HepG2 (cell line): ENCODE results near the gene DOC2A. TPM values are rescaled to one million over a fixed set of nuclear protein-coding genes. Genes with fewer than 3 reads are reported as not detected.
A peak's percentile ranks its signal among the peaks of the same experiment; 100 is the strongest.

Source experiments
- ATF4 ChIP-seq, 2 experiments: fragments of 450-650 bp in 1 of 2; sonication (generic) in 1 of 2; formaldehyde crosslinking; IDR thresholded peaks; 2 replicates each; pipeline versions ENCODE4 v1.5.0 to v1.8.0; 2020 to 2022; ENCODE audit warnings: mild to moderate bottlenecking in 1 of 2, missing genetic modification reagents in 1 of 2
- CBX2 ChIP-seq, 2 experiments: fragments of 200-600 bp in 1 of 2; sonication (generic); formaldehyde crosslinking in 1 of 2; IDR thresholded peaks; 2 replicates each; pipeline versions ENCODE4 v1.7.0 to v1.8.1; 2018 to 2022; ENCODE audit warnings: low read depth in 2 of 2, low read length in 1 of 2, mild to moderate bottlenecking in 1 of 2, missing genetic modification reagents in 1 of 2
- FOXO1 ChIP-seq: sonication (generic); formaldehyde crosslinking; IDR thresholded peaks from 2 replicates; pipeline ENCODE4 v1.4.0; 2020; ENCODE audit warnings: missing genetic modification reagents
- HBP1 ChIP-seq: IDR thresholded peaks from 2 replicates; pipeline ENCODE4 v1.6.1; 2016; ENCODE audit warnings: low read depth, control low read depth
- HINFP ChIP-seq: sonication (generic); formaldehyde crosslinking; IDR thresholded peaks from 2 replicates; pipeline ENCODE4 v1.4.0; 2020; ENCODE audit warnings: low read depth, mild to moderate bottlenecking, missing genetic modification reagents
- HOMEZ ChIP-seq: IDR thresholded peaks from 2 replicates; pipeline ENCODE4 v1.6.1; 2016; ENCODE audit warnings: low read depth
- RFXAP ChIP-seq: sonication (generic); formaldehyde crosslinking; IDR thresholded peaks from 2 replicates; pipeline ENCODE4 v1.4.0; 2020; ENCODE audit warnings: missing genetic modification reagents, borderline replicate concordance
- SCMH1 ChIP-seq: sonication (generic); formaldehyde crosslinking; IDR thresholded peaks from 2 replicates; pipeline ENCODE4 v1.9.0; 2021; ENCODE audit warnings: missing genetic modification reagents, mild to moderate bottlenecking, borderline replicate concordance
- SIX1 ChIP-seq: sonication (generic); formaldehyde crosslinking; IDR thresholded peaks from 2 replicates; pipeline ENCODE4 v1.4.0; 2020; ENCODE audit warnings: missing genetic modification reagents, borderline replicate concordance
- SUZ12 ChIP-seq: fragments of 150-350 bp; IDR thresholded peaks from 2 replicates; pipeline ENCODE4 v1.6.1; 2014; ENCODE audit warnings: low read depth, low read length
- ZNF18 ChIP-seq: sonication (generic); formaldehyde crosslinking; IDR thresholded peaks from 2 replicates; pipeline ENCODE4 v1.8.0; 2022; ENCODE audit warnings: mild to moderate bottlenecking, missing genetic modification reagents; ENCODE audit not compliant: insufficient replicate concordance
- ZNF34 ChIP-seq: sonication (generic); formaldehyde crosslinking; IDR thresholded peaks from 2 replicates; pipeline ENCODE4 v1.4.0; 2020; ENCODE audit warnings: mild to moderate bottlenecking, missing genetic modification reagents, borderline replicate concordance
- ZNF460 ChIP-seq: sonication (generic); formaldehyde crosslinking; IDR thresholded peaks from 2 replicates; pipeline ENCODE4 v1.5.1; 2020; ENCODE audit warnings: missing genetic modification reagents, mild to moderate bottlenecking, borderline replicate concordance
- ZNF484 ChIP-seq: sonication (generic); formaldehyde crosslinking; IDR thresholded peaks from 2 replicates; pipeline ENCODE4 v1.5.1; 2020; ENCODE audit warnings: mild to moderate bottlenecking, low read depth, missing genetic modification reagents, borderline replicate concordance
- ZNF576 ChIP-seq: sonication (generic); formaldehyde crosslinking; IDR thresholded peaks from 2 replicates; pipeline ENCODE4 v1.4.0; 2020; ENCODE audit warnings: mild to moderate bottlenecking, missing genetic modification reagents
- ZNF597 ChIP-seq: sonication (generic); formaldehyde crosslinking; IDR thresholded peaks from 2 replicates; pipeline ENCODE4 v1.5.0; 2020; ENCODE audit warnings: missing genetic modification reagents
- ZNF83 ChIP-seq: sonication (generic); formaldehyde crosslinking; IDR thresholded peaks from 2 replicates; pipeline ENCODE4 v1.4.0; 2020; ENCODE audit warnings: missing genetic modification reagents, mild to moderate bottlenecking, borderline replicate concordance
- polyA plus RNA-seq, 8 experiments: library from polyadenylated mRNA; depleted of rRNA in 3 of 8; stranded (reverse) in 7 of 8; unstranded in 1 of 8; fragments of >200 nt; fragmentation: Illumina TruSeq in 4 of 8; extraction: Trizol in 4 of 8; gene quantifications; 2 replicates each; pipeline versions ENCODE4 v1.2.1 to v1.2.3, GENCODE V29; 2011 to 2016; ENCODE audit warnings: low read depth in 4 of 8, missing spikeins in 1 of 8, mixed read lengths in 1 of 8; ENCODE audit not compliant: insufficient read depth in 1 of 8
- total RNA-seq, 5 experiments: library from RNA; depleted of rRNA; stranded (reverse); fragments of >200 nt; fragmentation: Illumina TruSeq; extraction: Trizol; gene quantifications; 2 replicates each; pipeline ENCODE4 v1.2.3, GENCODE V29; 2016; ENCODE audit warnings: low read depth in 1 of 5

DOC2A gene
- total and polyA plus RNA-seq, 2 of the 13 experiments (the other 11 are each of a cell fraction or from before 2014, with no cell fraction given) = 0.15 to 0.55 TPM

- TF ChIP-seq SIX1 (CRISPR knock-in tag) = no peak; the same call in 1 of the 2 replicates
- TF ChIP-seq ZNF484 (CRISPR knock-in tag) = no peak; the same call in 1 of the 2 replicates
- 0 out of 4 replicates have a peak, but pooled peaks of 1 of the 2 experiments have one; percentile 54 for TF ChIP-seq ATF4 (CRISPR knock-in tag; IDR thresholded peaks at IDR 0.05)
- TF ChIP-seq HINFP (CRISPR knock-in tag) = peak; percentile 82; the same call in 1 of the 2 replicates
- TF ChIP-seq HOMEZ (CRISPR knock-in tag) = 0 out of 2 replicates have a peak, but pooled peaks have one; percentile 17
- peak; percentile 83 for TF ChIP-seq ZNF18 (CRISPR knock-in tag)
- no peak for TF ChIP-seq SCMH1 (CRISPR knock-in tag)
- TF ChIP-seq ZNF83 = peak; percentile 28; the same call in 1 of the 2 replicates
- TF ChIP-seq FOXO1 (CRISPR knock-in tag) = no peak; the same call in 1 of the 2 replicates
- TF ChIP-seq CBX2 (IDR thresholded peaks at IDR 0.05; ENCODE audit: low read depth, low read length) = no peak
- no peak for TF ChIP-seq CBX2 (CRISPR knock-in tag; IDR thresholded peaks at IDR 0.05; ENCODE audit: low read depth)
- TF ChIP-seq ZNF34 (CRISPR knock-in tag) = no peak
- 0 out of 2 replicates have a peak, but pooled peaks have one; percentile 34 for TF ChIP-seq HBP1 (CRISPR knock-in tag)
- TF ChIP-seq ZNF460 (CRISPR knock-in tag) = no peak
- peak; percentile 100 for TF ChIP-seq RFXAP
- TF ChIP-seq ZNF576 = peak; percentile 77; the same call in 1 of the 2 replicates
- no peak for TF ChIP-seq ZNF597
- no peak for TF ChIP-seq SUZ12
Observed at GRCh38 chr16:29973384-29974246, 37.2 kb downstream of the DOC2A start, which contains the start of gene TAOK2 (continued).
